GM19328 (cell line): ENCODE results near the gene SLC48A1.

Experiments
- ATAC-seq: cut with Tn5 transposase; IDR thresholded peaks from one replicate; pipeline ENCODE4 v1.9.1; 2021; ENCODE audit warnings: mild to moderate bottlenecking, moderate library complexity; ENCODE audit not compliant: unreplicated experiment

SLC48A1 gene

DNA sequence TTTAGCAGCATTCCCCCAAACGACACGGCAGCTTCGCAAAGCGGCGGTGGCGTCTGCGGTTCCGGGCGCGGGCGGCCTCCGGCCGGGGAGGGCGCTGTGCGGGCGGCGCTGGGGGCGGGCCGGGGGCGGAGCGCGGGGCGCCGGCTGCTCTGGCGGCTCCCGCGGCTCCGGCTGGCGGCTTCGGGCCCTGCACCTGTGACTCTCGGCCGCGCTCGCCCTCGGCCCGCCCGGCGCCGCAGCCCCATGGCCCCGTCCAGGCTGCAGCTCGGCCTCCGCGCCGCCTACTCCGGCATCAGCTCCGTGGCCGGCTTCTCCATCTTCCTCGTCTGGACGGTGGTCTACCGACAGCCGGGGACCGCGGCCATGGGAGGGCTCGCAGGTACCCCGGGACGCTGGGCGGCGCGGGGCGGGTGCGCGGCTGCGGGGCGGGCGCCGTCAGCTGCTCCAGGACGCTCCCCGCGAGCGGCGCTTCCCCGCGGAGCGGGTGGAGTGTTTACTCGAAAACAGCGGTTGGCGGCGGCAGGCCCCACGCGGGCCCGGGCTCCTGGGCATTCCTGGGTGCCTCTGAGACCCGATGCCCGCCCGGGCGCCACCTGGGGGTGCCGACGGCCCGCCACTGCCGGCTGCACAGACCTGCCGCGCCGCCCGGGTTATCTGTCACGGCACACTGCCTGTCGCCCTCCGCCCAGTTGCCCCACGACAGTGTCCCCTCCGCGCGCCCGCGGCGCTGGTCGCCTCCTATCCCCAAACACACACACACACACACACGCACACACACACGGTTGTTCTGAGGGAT, at the start of gene SLC48A1:
Gene SLC48A1, plus strand, starts transcription at position 177 of the 796 bp plus-strand sequence. Its CDS starts 67 bp downstream, at position 244.
- peak; percentile 84 for ATAC-seq

DNA sequence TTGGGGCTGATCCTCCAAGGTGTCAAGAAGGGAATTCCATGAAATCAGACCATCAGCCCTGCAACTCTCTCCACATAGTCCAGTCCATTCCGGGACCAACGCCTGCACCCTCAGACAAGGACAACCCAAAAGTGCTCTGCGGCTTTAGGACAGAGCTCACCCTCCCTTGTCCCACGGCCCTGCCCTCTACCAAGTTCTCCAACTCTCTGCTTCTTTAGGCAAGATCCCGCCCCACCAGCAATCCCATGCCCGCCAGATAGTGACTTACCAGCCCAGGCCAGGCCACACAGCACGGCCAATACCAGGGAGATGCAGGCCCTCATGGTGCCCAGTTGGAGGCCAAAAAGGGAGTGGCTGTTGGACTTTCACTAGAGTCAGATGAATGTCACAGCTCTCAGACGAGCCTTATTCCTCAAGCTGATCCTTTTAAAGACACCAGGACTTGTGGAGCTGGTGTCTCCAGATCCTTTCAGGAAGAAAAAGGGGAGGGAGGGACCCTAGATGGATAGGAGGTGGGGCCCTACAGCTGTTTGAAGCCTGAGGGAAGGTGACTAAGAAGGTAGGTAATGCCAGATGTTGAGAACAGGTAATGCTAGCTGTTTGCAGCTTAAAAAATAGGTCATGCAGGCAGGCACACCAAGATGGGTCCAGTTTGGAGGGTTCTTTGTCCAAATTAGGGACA, 47.8 kb upstream of the SLC48A1 start, which contains the start of gene ENDOU:
Gene ENDOU, minus strand, starts transcription at position 400 of the 682 bp plus-strand sequence. Its CDS starts 77 bp downstream, at position 323.
- no peak for ATAC-seq

DNA sequence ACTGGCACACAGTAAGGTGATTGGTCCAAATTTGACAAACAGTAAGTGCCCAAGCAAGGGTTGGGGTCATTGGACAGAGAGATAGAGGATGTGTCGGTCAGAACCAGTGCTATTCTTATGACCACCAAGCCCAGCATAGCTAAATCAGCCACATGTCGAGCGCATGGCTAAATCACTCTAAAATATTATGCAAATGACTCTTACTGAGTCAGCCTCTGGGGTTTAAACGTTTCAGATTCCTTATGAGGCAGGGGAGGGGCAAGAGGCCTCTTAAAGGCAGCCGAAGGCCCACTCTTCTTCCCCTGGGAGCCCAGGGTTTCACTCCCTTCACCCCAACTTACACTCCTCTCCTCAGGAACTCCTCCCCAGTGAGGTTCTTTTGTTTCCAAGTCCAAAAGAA, 47.1 kb upstream of the SLC48A1 start:
- ATAC-seq, result no peak

DNA sequence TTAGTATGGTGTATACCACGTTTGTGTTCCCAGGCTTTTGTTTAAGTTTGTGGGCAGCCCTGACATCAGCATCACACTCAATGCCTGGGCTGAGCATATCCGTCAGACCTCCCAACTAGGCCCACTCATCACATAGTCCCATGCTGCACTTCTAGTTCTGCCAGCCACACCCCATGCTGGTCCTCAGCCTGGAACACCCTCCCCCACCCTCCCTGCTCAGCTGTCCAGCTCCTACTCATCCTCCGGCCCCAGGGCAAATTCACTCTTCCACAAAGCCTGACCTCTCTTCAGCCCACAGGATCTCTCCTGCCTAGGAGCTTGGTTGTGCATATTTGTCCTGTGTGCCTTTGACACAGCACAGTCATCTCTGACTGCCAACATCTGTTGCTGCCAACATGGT, 43.8 kb upstream of the SLC48A1 start:
- ATAC-seq, result no peak

DNA sequence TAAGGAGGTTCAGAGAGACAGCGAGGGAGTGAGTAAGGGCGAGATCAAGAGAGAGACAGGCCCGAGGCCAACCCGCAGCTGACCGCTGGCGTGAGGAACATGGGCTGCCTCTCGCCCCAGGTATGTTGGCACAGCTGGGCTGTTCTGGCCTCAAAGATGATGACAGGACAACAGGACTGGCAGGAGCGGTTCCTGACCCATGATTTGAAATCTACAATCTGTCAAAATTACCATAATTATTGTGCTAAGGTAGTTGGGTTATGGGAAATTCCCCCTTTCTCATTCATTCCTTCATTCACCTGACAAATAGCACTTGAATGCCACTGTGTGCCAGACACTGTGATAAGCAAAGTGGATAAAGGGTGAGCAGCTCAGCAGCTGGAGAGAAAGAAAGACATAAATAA, 42.7 kb upstream of the SLC48A1 start:
- no peak for ATAC-seq

DNA sequence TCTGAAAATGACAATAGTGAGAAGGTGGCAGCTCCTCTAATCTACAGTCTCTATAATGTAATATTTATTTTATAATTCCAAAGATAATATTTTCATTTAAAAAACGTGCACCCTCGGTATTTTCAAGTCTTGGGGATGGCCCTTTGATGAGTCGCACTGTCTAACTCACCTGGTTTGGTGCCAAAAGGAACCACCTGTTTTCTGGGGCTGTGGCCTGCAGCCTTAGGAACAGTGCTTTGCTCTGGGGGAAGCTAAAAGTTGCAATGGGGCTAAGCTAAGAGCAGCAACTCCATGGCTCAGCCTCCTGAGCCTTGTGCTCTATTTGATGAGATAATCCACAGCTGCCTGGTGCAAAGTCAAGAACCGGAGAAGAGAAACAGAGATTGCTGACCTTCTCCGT, 41.3 kb upstream of the SLC48A1 start:
- no peak for ATAC-seq

DNA sequence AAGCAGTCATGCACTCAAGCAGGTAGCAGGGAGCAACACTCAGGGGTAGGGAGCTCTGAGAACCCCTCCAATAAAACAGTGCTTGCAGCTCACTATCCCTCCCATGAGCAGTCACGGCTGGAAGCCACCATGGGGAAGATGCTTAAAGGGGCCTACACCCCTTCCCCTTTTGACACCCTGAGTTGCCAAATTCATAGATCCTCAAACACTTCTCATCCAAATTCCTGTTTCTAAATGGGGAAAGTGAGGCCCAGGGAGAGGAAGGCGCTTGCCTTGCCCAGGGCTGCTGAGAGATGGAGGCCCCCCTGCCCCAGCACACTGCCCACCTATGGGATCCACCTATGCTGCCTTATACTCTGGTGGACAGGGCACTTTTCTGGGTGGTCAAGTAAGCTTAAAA, 40.5 kb upstream of the SLC48A1 start:
- ATAC-seq, result no peak

DNA sequence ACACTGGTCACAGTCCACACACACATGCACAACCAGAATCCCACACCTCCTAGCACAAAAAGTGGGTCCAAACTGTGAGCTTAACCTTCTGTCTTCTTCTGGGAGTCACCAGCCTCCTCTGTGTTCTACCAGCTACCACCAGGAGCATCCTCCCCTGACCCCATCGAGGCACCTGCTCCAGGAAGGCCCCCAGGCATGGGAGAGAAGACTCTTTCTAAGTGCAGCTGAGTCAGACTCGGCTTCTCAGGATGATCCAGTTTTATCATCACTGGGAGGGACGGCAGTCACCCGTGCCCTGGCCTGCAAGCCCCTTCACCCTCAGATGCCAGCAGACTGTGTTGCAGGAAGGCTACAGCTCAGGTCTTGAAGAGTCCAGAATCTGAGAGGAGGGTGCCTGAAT, 39.9 kb upstream of the SLC48A1 start:
- ATAC-seq, result no peak

DNA sequence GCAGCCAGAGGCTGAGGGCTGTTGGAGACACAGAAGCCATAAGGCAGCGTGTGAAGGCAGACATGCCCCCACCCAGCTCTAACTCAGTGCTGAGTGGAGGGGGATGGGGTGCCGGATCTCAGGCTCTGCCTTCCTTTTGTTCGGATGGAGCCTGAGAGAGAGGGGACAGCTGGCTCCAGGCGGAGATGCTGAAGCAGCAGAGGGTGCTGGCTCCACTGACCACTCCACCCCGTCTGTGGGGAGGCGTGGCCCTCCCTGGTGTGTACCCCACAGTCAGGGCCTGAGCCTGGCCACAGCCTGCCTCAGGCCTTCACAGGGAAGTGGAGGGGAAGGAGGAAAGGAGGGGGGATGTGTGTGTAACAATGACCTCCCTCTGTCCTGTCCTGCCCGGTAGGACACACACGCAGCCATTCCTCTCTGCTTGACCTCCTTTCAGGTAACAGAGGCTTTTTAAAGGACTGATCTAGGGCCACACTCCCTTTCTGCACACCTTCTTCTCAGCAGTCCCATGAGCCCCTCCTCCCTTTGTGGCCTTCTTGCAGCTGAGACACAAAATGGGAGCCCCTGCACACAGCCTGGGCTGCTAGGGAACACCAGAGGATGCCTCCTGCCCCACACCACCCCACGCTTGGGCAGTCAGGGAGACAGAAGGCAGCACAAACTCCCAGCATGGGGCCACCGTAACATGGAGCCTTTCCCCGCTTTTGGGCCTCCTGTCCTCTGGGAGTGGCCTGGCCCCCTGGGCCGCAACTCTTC, 38.1 kb upstream of the SLC48A1 start:
- no peak for ATAC-seq

DNA sequence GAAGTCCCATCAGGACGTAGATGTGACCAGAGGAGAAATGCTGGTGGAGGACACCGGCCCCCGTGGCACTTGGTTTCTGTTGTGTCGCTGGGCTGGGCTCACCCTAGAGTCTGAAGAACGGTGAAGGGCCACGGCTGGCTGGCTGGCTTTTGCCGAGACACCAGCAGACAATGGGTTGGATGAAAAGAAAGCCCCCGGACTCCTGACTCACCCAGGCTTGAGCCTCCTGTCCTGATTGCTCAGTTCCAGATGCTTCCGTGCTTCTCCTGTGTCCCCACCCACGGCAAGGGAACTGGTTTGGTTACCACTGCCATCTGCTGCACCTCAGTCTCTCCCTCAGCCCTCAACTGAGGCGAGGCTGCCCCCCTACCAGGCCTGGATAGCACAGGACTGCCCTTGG, 37.4 kb upstream of the SLC48A1 start:
- ATAC-seq, result no peak

DNA sequence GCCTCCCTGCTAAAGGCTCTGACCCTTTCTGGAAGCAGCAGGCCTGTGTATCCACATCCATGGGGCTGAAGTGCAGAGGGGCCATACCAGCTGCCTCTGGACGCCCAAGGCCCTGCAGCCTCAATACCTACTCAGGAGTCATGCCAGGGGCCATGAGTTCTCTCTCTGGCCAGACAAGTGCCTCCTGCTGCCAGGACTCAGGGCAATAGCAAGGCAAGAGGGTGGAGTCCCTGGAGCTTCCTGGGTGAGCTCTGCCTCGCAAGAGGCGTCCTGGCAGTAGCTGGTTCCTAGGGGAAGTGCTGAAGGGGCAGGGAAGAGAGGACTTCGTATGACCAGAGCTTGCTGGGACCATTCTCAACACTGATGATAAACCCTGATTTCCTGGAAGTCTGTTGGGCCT, 36.8 kb upstream of the SLC48A1 start:
- no peak for ATAC-seq

DNA sequence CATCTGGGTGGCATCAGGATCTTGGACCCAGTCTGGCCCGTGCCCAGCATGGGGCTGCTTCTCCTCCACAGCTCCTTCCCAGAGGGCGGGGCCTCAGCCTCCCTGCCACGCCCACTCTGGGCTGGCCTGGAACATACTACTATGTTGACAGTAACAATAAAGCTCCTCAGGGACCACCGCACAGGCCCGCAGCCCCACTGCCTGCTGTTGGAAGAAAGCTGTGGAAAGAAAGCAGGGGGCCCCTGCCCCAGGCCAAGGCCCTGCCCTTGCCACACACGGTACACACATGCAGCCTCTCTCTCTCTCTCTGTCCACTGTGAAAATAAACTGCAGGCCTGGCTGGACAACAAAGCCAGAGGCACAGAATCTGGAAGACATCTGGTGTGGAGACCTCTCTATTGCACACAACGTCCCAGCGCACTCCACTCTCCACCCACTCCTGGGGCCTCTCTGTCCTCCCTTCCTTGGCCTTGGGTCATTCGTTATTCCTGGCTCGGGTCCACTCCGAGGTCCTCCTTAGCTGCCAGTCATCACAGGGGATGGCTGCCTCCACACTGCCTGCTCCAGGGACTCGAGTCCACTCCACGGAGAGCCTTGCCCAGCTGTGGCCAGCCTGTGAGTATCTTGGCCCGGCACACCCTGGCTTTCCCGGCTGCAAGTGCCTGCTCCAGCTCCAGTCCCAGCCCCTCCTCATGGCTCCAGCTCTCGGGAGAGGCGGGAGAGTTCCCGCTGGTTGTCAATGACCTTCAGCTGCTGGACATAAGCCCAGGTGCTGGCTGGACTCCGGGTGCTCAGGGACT, 36.0 kb upstream of the SLC48A1 start:
- ATAC-seq, result no peak

DNA sequence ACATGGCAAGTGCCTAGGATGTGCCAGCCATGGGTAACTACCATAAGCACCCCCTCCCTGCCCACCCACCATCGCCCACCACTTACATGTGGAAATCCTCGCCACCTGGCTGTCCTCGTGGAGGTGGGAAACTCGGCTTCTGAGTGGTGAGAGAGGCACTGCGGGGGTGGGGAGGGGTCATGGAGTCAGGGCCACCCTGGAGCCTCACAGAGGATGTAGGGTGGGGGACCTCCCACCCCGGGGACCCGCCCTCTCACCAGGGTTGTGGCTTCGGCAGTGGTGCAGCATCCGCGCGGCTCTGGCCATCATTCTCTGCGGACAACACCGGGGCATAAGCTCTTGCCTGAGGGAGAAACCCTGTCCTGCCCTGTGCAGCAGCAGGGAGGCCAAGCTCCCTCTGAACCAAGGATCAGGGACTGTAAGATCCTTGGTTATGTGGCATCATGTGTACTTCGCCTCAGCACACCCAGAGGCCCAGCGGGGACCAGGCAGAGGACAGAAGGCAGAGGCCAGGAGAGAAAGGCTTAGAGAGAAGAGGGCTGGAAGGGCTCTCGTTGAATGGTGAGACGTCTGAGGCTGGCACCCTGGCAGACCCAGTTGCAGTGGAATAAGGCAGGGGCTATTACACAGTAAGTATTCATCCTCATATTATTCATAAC, 35.0 kb upstream of the SLC48A1 start:
- no peak for ATAC-seq

DNA sequence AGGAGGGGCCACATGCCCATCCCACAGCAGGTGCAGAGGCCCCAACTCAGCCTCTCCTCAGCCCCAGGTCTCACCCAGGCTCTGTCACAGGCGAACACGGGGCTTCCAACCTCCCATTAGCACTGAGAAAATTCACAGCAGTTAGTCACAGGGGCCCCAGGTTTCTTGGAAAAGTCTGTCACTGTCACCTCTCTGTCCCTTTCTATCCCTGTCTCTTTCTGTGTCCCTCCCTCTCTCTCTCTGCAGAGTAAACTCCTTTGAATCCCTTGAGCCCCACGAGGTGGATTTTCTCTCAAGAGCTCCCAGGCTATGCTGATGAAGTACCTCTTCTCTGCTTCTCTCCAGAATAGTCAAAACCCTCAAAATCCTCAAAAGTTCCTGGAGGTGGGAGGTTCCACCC, 33.7 kb upstream of the SLC48A1 start:
- no peak for ATAC-seq

DNA sequence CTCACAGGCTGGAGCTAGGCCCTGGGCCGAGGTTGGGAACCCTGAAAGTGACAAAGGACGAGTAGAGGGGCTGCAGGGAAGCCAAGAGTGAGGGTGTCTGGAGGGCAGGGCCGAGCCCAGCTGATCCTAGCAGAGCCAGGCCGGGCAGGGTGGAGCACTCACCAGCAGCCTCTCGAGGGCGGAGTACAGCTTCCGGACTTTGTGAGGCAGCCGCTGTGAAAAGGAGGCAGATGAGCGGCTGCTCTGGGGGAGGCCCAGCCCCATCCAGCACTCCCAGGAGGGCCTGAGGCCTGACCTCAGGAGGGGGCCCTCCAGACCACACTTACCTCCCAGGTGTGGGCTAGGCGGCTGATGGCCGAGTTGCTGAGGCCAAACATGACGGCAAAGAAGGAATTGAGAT, 33.1 kb upstream of the SLC48A1 start:
- ATAC-seq, result peak; percentile 58

DNA sequence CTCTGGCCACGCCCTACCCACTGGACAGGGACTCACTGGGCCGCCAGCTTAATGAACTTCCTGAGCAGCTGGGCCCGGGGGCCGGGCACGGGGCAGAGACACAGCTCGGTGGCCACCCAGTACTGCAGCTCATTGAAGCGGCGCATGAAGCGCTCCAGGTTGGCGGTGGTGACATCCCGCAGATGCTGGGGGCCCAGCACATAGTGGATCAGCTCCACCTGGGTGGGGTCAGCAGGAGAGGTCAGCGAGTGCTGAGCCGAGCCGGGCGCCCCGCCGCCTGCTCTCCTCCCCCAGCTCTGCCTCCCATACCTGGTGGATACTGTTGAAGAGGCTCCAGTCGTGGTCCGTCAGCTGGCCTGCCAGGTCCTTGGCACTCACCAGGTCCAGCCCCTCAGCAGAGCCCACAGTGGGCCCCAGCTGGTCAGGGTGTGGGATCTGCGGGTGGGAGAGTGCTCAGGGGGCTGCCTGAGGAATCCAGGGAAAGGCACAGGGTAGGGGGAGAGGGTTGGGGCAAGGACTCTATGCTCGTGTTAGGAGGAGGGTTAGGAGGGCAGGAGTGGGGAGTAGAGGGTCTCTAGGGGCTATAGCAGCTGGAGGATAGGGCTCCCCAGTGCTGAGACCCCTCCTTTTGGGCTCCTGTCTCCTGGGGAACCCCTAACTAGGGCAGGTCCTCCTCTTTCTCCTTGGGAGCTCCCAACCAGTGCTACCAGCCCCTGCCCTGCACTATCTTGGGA, 32.3 kb upstream of the SLC48A1 start:
- ATAC-seq, result no peak

DNA sequence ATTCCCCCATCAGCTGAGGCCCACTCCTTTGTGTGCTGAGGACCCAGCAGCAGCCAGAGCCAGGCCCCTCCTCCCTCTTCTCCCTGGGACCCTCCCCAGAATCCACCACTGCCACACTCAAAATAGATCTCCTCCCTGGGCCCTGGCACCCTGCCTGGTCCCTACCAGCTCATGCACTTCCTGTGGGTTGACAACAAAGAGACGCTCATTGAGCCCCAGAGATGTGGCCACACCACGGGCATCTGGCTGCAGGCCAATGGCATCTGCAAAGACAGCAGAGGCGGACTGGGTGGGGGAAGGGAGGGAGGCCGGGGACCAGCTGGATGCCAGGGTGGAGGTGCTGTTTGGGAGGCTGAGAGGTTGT, 31.7 kb upstream of the SLC48A1 start:
- no peak for ATAC-seq

DNA sequence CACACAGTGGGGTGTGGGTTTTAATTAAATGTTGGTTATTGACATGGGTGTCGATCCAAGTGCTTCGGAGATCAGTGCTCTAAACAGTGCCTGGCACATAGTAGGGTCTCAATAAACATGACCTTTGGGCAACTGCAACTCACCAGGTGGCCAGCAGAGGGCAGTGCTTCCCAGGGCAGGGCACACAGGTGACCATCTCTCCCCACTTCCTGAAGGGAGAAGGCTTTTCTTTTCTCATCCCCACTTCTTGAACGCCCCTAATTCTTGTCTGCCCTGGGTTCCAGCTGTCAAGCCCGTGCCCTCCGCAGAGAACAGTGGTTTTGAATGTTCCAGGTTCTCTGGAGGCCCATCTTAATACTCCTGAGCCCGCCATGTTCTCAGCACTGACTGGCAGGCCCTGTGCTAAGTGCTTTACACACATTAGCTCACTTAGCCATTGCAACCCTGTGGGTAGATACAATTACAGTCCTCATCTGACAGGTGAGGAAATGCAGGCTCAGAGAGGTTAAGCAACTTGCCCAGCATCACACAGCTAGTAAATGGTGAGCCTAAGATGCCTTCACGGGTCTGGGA, 30.7 kb upstream of the SLC48A1 start:
- ATAC-seq, result no peak

DNA sequence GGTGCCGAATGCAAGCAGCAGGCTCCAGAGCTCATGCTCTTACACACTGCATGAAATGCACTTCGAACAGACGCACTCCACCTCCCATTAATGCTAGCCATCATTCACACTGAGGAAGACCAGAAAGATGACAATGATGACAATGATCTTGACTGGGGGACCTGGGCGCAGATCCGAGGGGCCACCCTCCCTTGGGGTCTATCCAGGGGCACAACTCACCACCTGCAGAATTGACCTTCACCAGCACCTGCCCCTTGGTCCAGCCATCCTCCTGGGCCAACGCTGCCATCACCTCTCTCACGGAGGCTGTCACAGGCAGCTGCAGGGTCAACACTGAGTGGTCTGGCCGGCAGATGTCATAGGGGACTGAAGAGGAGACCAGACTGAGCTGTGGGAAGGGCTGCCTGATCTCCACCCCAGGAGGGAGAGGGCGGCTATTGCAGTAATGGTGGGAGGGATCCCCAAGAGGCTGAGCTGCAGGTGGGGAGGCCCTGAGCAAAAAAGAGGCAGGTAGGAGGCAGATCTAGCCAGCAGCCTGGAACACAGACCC, 29.7 kb upstream of the SLC48A1 start:
- ATAC-seq, result no peak
